ENCODE measurements around the gene RPL7L1. TPM values are rescaled to one million over a fixed set of nuclear protein-coding genes. Genes with fewer than 3 reads are reported as not detected.

The RPL7L1 gene
- 64.9 TPM for total RNA-seq
- long read RNA-seq, full-length matches to known transcripts, result 36 of 54 reads
- long read RNA-seq, partial matches to known transcripts, result 7 of 54 reads
- long read RNA-seq, other reads (novel, unspliced or antisense), result 11 of 54 reads

GRCh38 chr6:42879372-42880239 lies at the start of gene RPL7L1:
Gene RPL7L1 (plus strand): TSS chr6:42879616. CDS start chr6:42879911, 295 bp downstream.
- intact Hi-C loops (cut with DNase I), result loop anchor here (10.0 kb wide), 1 partner anchor 215 kb away; no protein-coding TSS in a partner anchor
- TF ChIP-seq CTCF (IDR thresholded peaks at IDR 0.05), result peak; percentile 14
- no peaks in the 10 kb centered on the region for H3K27me3 ChIP-seq

DNA sequence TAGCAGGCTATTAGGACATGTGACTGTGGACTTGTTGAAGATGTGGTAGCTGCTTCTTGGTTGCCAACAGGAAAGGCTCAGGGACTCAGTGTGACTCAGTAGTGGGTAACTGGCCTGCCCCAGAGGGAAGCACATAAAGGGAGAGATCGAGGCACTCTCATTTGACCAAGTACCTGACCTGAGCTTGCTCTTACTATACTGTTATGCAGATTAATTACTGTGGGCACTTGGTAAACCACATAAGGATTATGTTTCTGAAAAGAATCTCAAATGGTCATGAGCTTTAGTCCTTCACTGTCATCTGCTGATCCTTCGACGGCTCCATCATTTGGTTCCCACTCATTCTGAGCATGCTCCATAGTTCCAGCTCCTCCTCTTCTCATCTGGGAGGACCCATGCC lies 48.2 kb upstream of the RPL7L1 start:
- intact Hi-C loops (cut with DNase I), result no loop called here
- H3K4me3 ChIP-seq, result no peak overlapping the region
- ATAC-seq, result no peak
- no peaks in the 10 kb centered on the region for H3K9me3 ChIP-seq
- peaks cover 54% of the 10 kb centered on the region for H3K36me3 ChIP-seq
- H3K27me3 ChIP-seq, result no peaks in the 10 kb centered on the region
- no peaks in the 10 kb centered on the region for H3K4me1 ChIP-seq
- DNase-seq, result no peak
- no peak for TF ChIP-seq CTCF (IDR thresholded peaks at IDR 0.05)
- H3K27ac ChIP-seq, result no peak overlapping the region

More at GRCh38 chr6:42879372-42880239, at the start of gene RPL7L1:
- Histone ChIP-seq H3K9me3 (no peaks in the 10 kb centered on the region), H3K27ac (peak within 1 kb of the TSS; percentile 99), H3K4me3 (peak within 1 kb of the TSS; percentile 87), H3K36me3 (peaks cover 38% of the 10 kb centered on the region), H3K4me1 (peaks cover 15% of the 10 kb centered on the region)
- DNase-seq (peak; percentile 89), ATAC-seq (peak; percentile 98)

GRCh38 chr6:42834056-42834455 lies 45.4 kb upstream of the RPL7L1 start:
- peaks cover 27% of the 10 kb centered on the region for H3K36me3 ChIP-seq
- intact Hi-C loops (cut with DNase I), result no loop called here

GRCh38 chr6:42841844-42842584 lies 37.4 kb upstream of the RPL7L1 start:
- H3K9me3 ChIP-seq, result no peaks in the 10 kb centered on the region
- no peak for ATAC-seq
- H3K4me3 ChIP-seq, result no peak overlapping the region
- intact Hi-C loops (cut with DNase I), result no loop called here
- no peak for DNase-seq
- no peak for TF ChIP-seq CTCF (IDR thresholded peaks at IDR 0.05)
- no peak overlapping the region for H3K27ac ChIP-seq
- no peaks in the 10 kb centered on the region for H3K4me1 ChIP-seq
- H3K27me3 ChIP-seq, result no peaks in the 10 kb centered on the region
- H3K36me3 ChIP-seq, result no peaks in the 10 kb centered on the region

More at GRCh38 chr6:42834056-42834455, 45.4 kb upstream of the RPL7L1 start:
- Histone ChIP-seq H3K27ac (no peak overlapping the region), H3K4me3 (no peak overlapping the region), H3K27me3 (no peaks in the 10 kb centered on the region), H3K4me1 (no peaks in the 10 kb centered on the region), H3K9me3 (no peaks in the 10 kb centered on the region)
- ATAC-seq, result no peak
- DNase-seq, result no peak
- TF ChIP-seq CTCF (IDR thresholded peaks at IDR 0.05), result no peak

GRCh38 chr6:42845327-42845694 lies 34.1 kb upstream of the RPL7L1 start:
- intact Hi-C loops (cut with DNase I), result no loop called here
- no peak overlapping the region for H3K4me3 ChIP-seq
- H3K27me3 ChIP-seq, result no peaks in the 10 kb centered on the region
- H3K4me1 ChIP-seq, result no peaks in the 10 kb centered on the region
- H3K36me3 ChIP-seq, result no peaks in the 10 kb centered on the region
- no peaks in the 10 kb centered on the region for H3K9me3 ChIP-seq
- ATAC-seq (no peak), DNase-seq (no peak)
- TF ChIP-seq CTCF (IDR thresholded peaks at IDR 0.05), result no peak
- no peak overlapping the region for H3K27ac ChIP-seq

Data from upper lobe of right lung (tissue), 1 donor.